ENCODE measurements around the gene RELL2.

- TF ChIP-seq CTCF (IDR thresholded peaks at IDR 0.05) (no peak), POLR2A (IDR thresholded peaks at IDR 0.05) (no peak)
These were observed 44.5 kb downstream of the RELL2 start for GRCh38 chr5:141681295-141681694.
